ENCODE measurements around the gene PDLIM5. TPM values are rescaled to one million over a fixed set of nuclear protein-coding genes. Genes with fewer than 3 reads are reported as not detected.

PDLIM5 gene
- total RNA-seq, 1 donor from 2014 or later: 82.9 TPM

GRCh38 chr4:94412019-94412657 lies 39.6 kb upstream of the PDLIM5 start:
- no peak overlapping the region for H3K4me3 ChIP-seq (ENCODE audit: low read depth, low read length)
- FAIRE-seq (no peak), DNase-seq (ENCODE audit: low read depth) (no peak)
- H3K27me3 ChIP-seq (ENCODE audit: control insufficient read depth, insufficient read depth, low read length): no peaks in the 10 kb centered on the region
- H3K36me3 ChIP-seq (ENCODE audit: control insufficient read depth, insufficient read depth, low read length): no peaks in the 10 kb centered on the region
- no peak for TF ChIP-seq CTCF (IDR thresholded peaks at IDR 0.05; ENCODE audit: insufficient read depth, low read length, severe bottlenecking)

- H3K36me3 ChIP-seq (ENCODE audit: control insufficient read depth, insufficient read depth, low read length): no peaks in the 10 kb centered on the region
- no peak overlapping the region for H3K4me3 ChIP-seq (ENCODE audit: low read depth, low read length)
- TF ChIP-seq CTCF (IDR thresholded peaks at IDR 0.05; ENCODE audit: insufficient read depth, low read length, severe bottlenecking): no peak
- H3K27me3 ChIP-seq (ENCODE audit: control insufficient read depth, insufficient read depth, low read length): no peaks in the 10 kb centered on the region
- DNase-seq (ENCODE audit: low read depth): peak; percentile 92
- FAIRE-seq: no peak
Observed at GRCh38 chr4:94412658-94413038, 39.1 kb upstream of the PDLIM5 start.

GRCh38 chr4:94413085-94413840 lies 38.5 kb upstream of the PDLIM5 start:
- TF ChIP-seq CTCF (IDR thresholded peaks at IDR 0.05; ENCODE audit: insufficient read depth, low read length, severe bottlenecking): no peak
- no peak overlapping the region for H3K4me3 ChIP-seq (ENCODE audit: low read depth, low read length)
- no peaks in the 10 kb centered on the region for H3K36me3 ChIP-seq (ENCODE audit: control insufficient read depth, insufficient read depth, low read length)
- DNase-seq (ENCODE audit: low read depth): no peak
- FAIRE-seq: no peak
- no peaks in the 10 kb centered on the region for H3K27me3 ChIP-seq (ENCODE audit: control insufficient read depth, insufficient read depth, low read length)

- Histone ChIP-seq H3K27me3 (ENCODE audit: control insufficient read depth, insufficient read depth, low read length) (no peaks in the 10 kb centered on the region), H3K36me3 (ENCODE audit: control insufficient read depth, insufficient read depth, low read length) (no peaks in the 10 kb centered on the region), H3K4me3 (ENCODE audit: low read depth, low read length) (no peak overlapping the region)
- no peak for FAIRE-seq
- TF ChIP-seq CTCF (IDR thresholded peaks at IDR 0.05; ENCODE audit: insufficient read depth, low read length, severe bottlenecking): no peak
- DNase-seq (ENCODE audit: low read depth): no peak
Observed at GRCh38 chr4:94414907-94415306, 36.8 kb upstream of the PDLIM5 start.

GRCh38 chr4:94415448-94415847 lies 36.3 kb upstream of the PDLIM5 start:
- no peaks in the 10 kb centered on the region for H3K27me3 ChIP-seq (ENCODE audit: control insufficient read depth, insufficient read depth, low read length)

More at GRCh38 chr4:94415448-94415847, 36.3 kb upstream of the PDLIM5 start:
- H3K4me3 ChIP-seq (ENCODE audit: low read depth, low read length): no peak overlapping the region
- DNase-seq (ENCODE audit: low read depth) (no peak), FAIRE-seq (no peak)
- no peak for TF ChIP-seq CTCF (IDR thresholded peaks at IDR 0.05; ENCODE audit: insufficient read depth, low read length, severe bottlenecking)
- no peaks in the 10 kb centered on the region for H3K36me3 ChIP-seq (ENCODE audit: control insufficient read depth, insufficient read depth, low read length)
